Left colon (tissue), 2 donors: Measurements from ENCODE around the gene DNM2. TPM values are rescaled to one million over a fixed set of nuclear protein-coding genes. Genes with fewer than 3 reads are reported as not detected.
"Not testable (repeated sequence)": the region's sequence is repeated elsewhere in the genome, so short reads cannot be mapped to it uniquely, and the experiment has no call there.

ENCODE experiments used
- ATAC-seq: fragments of 200-7000 bp; cut with Tn5 transposase; one replicate; pipeline ENCODE4 v1.9.1; 2020; ENCODE audit warnings: mild to moderate bottlenecking, moderate library complexity
- DNase-seq, 2 donors: peaks; one replicate each; pipeline ENCODE4 v3.0.0-alpha.2; 2020
- intact Hi-C, 2 donors: fragments of 100-400 bp; cut with DNase I in 1 of 2; cut with micrococcal nuclease in 1 of 2; formaldehyde crosslinking; loops; one replicate each; pipeline versions ENCODE4 v1.11.2 to v1.14.0; 2022; cut with DNase I, micrococcal nuclease
- total RNA-seq, 2 donors: library from RNA; stranded (reverse); fragmentation: NEBNext Ultra II Directional; extraction: Animal tissue kit (Norgen Biotek cat#: 25700); gene quantifications; one replicate each; pipeline ENCODE4 v1.2.1, GENCODE V29; 2021
- donor health status: DM: no; HTN: no; CAD: no.
- donor health status: DM: yes; HTN: yes; CAD: no.

Gene DNM2
- total RNA-seq, 2 donors from 2014 or later = 446 to 618 TPM

DNA sequence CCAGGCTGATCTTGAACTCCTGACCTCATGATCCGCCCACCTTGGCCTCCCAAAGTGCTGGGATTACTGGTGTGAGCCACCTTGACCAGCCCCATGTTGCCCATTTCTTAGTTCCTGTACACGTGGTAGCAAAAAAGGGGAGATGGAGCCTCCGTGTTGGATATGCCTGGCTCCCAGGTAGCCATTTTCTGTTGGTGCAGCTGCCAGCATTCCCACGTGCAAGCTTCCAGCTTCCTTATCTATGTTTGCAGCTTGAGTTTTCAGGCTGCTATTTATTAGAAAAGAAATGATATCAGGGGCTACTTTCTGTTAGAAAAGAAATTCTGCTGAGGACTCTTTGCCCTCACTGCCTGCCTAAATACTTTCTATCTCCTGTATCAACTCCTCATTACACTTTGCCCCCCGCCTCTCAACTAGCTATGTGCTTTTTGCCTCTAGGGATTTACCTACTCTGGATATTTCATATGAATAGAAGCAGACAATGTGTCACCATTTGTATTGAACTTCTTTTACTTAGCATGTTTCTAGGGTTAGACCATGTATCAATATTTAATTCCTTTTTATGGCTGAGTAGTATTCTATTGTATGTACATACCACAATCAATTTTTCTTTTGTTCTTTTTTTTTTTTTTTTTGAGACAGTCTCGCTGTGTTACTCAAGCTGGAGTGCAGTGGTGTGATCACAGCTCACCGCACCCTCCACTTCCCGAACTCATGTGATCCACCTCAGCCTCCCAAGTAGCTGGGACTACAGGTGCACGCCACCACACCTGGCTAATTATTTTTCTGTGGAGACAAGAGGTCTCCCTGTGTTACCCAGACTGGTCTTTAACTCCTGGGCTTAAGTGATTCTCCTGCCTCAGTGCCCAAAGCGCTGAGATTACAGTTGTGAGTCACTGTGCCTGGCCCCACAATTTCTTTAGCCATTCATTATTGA is 121.5 kb downstream of the DNM2 start:
- intact Hi-C loops = no loop called here
- no peak for DNase-seq
- no peak for ATAC-seq

DNA sequence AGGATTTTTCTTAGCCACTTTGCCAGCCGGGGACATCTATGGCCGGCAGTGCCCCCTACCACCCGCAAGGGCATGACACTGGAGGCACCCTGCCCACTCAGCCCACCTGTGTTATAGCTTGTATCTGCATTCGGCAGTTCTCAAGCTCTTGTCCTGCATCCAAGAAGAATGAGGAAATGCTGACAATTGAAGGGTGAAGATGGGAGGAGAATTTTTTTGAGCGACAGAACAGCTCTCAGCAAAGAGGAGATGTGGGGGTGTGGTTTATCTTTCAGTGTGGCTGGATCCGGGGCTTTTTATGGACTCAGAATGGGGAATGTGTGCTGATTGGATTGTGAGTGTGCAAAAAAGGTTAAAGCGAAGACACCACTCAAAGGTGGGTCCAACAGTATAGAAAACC is 124.9 kb downstream of the DNM2 start:
- DNase-seq (no peak), ATAC-seq (no peak)
- intact Hi-C loops = no loop called here

GRCh38 chr19:10846500-10847202 is 128.8 kb downstream of the DNM2 start:
- intact Hi-C loops = no loop called here
- no peak for ATAC-seq
- no peak for DNase-seq

DNA sequence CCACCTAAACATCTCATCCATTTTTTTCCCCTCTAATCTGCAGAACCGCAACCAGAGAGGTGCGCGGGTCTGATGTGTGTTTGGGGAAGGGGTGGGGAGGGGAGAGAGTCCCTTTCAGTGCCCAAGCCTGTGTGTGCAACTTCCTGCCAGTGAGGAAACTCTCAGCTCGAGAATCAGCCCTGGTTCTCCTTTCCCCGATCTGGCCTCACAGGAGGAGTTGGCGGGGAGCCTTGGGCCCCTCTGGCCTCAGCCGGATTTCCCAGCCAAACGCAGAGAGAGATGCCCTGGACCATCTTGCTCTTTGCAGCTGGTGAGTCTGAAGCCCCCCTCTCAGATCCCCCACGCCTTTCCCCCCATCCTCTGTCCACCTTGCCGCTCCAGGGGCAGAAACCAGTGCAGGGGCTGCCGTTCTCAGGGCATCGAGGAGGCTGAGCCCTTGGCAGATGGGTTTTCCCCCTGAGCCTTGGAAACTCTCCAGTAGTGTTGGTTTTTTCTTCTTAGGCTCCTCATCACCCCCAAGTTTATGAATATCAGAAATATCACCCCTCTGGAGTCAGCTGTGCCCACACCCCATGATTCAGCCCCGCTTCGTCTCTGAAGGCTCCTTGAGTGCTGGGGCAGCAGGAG is 130.5 kb downstream of the DNM2 start, which contains the start of gene C19orf38:
Gene C19orf38 (plus strand): TSS at position 186 of the 627 bp plus-strand sequence. CDS start 94 bp downstream, at position 280.
- no peak for DNase-seq
- ATAC-seq = no peak
- intact Hi-C loops = no loop called here

- ATAC-seq (no peak), DNase-seq (no peak)
- intact Hi-C loops = no loop called here
These were observed 132.8 kb downstream of the DNM2 start for GRCh38 chr19:10850631-10851030.

DNA sequence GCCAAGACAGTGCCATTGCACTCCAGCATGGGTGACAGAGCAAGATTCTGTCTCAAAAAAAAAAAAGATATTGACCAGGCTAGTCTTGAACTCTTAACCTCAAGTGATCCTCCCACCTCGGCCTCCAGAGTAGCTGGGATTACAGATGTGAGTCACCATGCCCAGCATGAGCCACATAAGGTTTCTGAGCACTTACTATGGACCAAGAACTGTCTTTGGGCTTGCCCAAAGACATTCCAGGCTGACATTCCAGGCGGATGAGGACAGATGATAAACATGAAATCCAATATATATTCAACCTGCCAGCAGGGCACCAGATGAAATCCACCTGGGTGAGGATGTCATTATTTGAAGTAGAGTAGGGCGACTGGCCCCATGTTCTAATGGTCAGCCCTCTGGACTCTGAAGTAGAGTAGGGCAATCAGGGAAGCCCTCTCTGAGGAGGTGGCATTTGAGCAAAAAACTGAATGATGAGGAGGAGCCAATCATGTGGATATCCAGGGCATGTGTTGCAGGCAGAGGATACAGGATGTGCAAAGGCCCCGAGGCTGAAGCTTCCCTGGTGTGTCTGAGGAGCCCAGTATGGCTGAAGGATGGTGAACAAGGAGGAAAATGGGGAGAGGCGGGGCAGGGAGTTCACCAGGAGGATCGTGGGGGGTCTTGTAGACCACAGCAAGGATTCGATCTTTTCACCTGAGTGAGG is 134.4 kb downstream of the DNM2 start:
- no peak for DNase-seq
- intact Hi-C loops = no loop called here
- no peak for ATAC-seq

DNA sequence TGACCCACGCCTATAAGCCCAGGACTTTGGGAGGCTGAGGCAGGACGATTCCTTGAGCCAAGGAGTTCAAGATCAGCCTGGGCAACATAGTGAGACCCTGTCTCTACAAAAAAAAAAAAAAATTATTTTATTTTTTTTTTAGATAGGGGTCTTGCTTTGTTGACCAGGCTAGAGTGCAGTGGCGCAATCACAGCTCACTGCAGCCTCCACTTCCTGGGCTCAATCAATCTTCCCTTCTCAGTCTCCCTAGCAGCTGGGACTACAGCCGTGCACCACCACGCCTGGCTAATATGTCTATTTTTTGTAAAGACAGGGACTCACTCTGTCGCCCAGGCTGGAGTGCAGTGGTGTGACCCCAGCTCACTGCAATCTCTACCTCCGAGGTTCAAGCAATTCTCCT is 135.1 kb downstream of the DNM2 start:
- no peak for ATAC-seq
- DNase-seq = no peak

GRCh38 chr19:10854350-10855089 is 136.6 kb downstream of the DNM2 start:
- ATAC-seq (peak; percentile 37), DNase-seq (no peak)
- intact Hi-C loops = no loop called here

More for the DNA sequence above, 135.1 kb downstream of the DNM2 start:
- intact Hi-C loops = no loop called here

- ATAC-seq = peak; percentile 80
- no peak for DNase-seq
These were observed 138.1 kb downstream of the DNM2 start for GRCh38 chr19:10855879-10856522.

DNA sequence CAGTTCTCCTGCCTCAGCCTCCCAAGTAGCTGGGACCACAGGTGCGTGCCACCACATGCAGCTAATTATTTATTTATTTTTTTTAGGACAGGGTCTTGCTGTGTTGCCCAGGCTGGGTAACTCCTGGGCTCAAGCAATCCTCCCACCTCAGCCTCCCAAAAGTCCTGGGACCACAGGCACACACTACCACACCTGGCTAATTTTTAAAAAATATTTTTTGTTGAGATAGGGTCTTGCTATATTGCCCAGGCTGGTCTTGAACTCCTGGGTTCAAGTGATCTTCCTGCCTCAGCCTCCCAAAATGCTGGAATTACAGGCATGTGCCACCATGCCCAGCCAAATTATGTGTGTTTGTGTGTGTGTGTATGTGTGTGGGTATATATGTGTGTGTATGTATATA is 139.0 kb downstream of the DNM2 start:
- ATAC-seq, intact Hi-C loops, DNase-seq: not testable (repeated sequence)

More at GRCh38 chr19:10855879-10856522, 138.1 kb downstream of the DNM2 start:
- intact Hi-C loops = no loop called here

GRCh38 chr19:10858204-10858828 is 140.4 kb downstream of the DNM2 start:
- ATAC-seq (no peak), DNase-seq (no peak)
- intact Hi-C loops = no loop called here

DNA sequence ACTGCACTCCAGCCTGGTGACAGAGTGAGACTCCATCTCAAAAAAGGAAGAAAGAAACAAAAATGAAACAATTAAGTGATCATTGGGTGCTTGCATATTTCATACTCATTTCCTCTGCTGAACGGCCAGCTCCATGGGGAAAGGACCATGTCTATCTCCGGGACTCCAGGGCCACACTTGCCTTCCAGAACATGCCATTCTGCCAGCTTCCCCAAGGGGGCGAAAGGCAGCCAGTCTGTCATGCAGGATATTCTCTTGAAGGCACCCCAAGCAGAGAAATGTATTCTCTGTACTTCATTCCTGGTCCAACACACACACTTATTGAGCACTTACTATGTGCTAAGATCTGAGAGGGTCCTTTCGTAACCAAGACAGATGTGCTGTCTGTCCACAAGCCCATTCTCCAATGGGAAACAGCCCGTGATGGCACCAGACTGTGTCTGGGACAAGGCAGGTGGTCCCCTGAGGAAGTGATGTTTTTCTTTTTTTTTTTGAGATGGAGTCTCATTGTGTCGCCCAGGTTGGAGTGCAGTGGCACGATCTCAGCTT is 143.3 kb downstream of the DNM2 start:
- no peak for DNase-seq
- intact Hi-C loops = no loop called here
- ATAC-seq = peak; percentile 48

- intact Hi-C loops = no loop called here
- no peak for ATAC-seq
These were observed 144.8 kb downstream of the DNM2 start for GRCh38 chr19:10862561-10863106.

DNA sequence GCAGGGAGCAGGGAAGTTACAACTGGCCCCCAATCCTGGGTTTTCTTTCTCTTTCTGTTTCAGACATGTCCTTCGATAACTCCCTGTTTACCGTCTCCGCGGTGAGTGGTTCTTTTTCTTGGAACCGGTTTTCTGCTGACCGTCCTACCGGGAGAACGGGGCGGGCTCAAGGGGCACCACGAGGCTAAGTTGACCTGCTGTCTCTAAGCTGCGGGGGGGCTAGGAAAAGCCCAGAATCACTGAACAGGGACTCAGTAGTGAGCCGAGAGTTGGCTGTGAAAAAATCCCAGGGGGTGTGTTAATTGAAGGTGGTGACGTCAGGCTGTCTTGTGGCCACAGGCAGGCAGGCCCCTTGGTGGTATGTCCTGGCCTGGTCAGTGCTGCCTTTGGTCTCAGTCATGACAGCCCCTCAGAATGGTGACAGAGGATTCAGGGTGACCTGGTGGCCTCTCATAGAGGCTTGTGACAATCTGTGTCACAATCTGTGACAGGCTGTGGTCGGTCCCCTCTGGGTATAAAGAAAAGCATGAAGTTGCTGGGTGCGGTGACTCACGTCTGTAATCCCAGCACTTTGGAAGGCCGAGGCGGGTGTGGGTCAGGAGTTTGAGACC is 145.3 kb downstream of the DNM2 start:
- intact Hi-C loops = no loop called here
- ATAC-seq (no peak), DNase-seq (no peak)

More at GRCh38 chr19:10862561-10863106, 144.8 kb downstream of the DNM2 start:
- DNase-seq = no peak

DNA sequence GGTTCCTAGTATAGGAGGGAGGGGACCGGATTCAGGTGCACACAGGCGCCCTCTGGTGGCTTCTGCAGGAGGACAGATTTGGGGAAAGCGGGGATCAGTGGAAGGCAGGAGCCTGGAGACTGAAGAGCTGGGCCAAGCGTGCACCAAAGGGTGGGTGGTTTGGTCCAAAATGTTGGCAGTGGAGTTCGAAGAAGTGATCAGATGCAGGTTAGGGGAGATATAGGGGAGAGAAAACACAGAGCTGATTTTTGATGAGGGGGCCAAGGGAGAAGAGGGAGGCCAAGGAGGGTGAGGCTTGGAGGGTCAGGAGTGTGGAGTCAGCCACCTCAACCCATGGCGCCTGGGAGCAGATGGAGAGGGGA is 146.6 kb downstream of the DNM2 start:
- intact Hi-C loops = no loop called here
- DNase-seq (peak; percentile 74 to 91), ATAC-seq (peak; percentile 82)

DNA sequence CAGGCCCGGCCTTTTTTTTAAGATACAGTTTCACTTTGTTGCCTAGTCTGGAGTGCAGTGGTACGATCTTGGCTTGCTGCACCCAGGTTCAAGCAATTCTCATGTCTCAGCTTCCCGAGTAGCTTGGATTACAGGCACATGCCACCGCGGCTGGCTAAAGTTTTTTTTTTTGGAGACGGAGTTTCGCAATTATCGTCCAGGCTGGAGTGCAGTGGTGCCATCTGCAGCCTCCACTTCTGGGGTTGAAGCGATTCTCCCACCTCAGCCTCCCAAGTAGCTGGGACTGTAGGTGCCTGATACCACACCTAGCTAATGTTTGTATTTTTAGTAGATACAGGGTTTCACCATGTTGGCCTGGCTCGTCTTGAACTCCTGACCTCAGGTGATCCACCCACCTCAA is 148.6 kb downstream of the DNM2 start:
- intact Hi-C loops = no loop called here
- ATAC-seq = no peak

More for the DNA sequence above, 148.6 kb downstream of the DNM2 start:
- DNase-seq = no peak
